Liver (tissue), 9 donors: ENCODE measurements around the gene AIPL1. TPM values are rescaled to one million over a fixed set of nuclear protein-coding genes. Genes with fewer than 3 reads are reported as not detected.

ENCODE experiments used
- DNase-seq: peaks from one replicate; pipeline ENCODE4 v3.0.0-alpha.2; 2017; ENCODE audit warnings: low spot score
- H3K27ac ChIP-seq, 2 donors: one replicate each; pipeline ENCODE4 v1.7.0; 2013; ENCODE audit warnings: inconsistent platforms in 2 of 2, low read length in 2 of 2, control low read depth in 1 of 2, low read depth in 1 of 2, mild to moderate bottlenecking in 1 of 2
- H3K27me3 ChIP-seq, 4 donors: one replicate each; pipeline versions ENCODE4 v1.6.1 to v1.7.0; 2013; ENCODE audit warnings: low read length in 3 of 4, inconsistent platforms in 1 of 4, mild to moderate bottlenecking in 1 of 4, moderate library complexity in 1 of 4; ENCODE audit not compliant: control insufficient read depth in 4 of 4, insufficient read depth in 4 of 4
- H3K36me3 ChIP-seq, 4 donors: one replicate each; pipeline versions ENCODE4 v1.6.1 to v1.7.0; 2013; ENCODE audit warnings: low read length in 3 of 4, mild to moderate bottlenecking in 3 of 4, low read depth in 1 of 4, moderate library complexity in 1 of 4; ENCODE audit not compliant: control insufficient read depth in 4 of 4, insufficient read depth in 3 of 4
- H3K4me1 ChIP-seq, 4 donors: one replicate each; pipeline versions ENCODE4 v1.6.1 to v1.7.0; 2013; ENCODE audit warnings: low read length in 3 of 4, mild to moderate bottlenecking in 3 of 4, moderate library complexity in 1 of 4; ENCODE audit not compliant: control insufficient read depth in 4 of 4, insufficient read depth in 4 of 4
- H3K4me3 ChIP-seq, 3 donors: one replicate each; pipeline versions ENCODE4 v1.6.1 to v1.7.0; 2013; ENCODE audit warnings: low read length in 3 of 3, control low read depth in 1 of 3, low read depth in 1 of 3, mild to moderate bottlenecking in 1 of 3
- H3K9ac ChIP-seq, 2 donors: one replicate each; pipeline ENCODE4 v1.7.0; 2013; ENCODE audit warnings: low read length in 2 of 2, mild to moderate bottlenecking in 2 of 2, moderate library complexity in 2 of 2, control low read depth in 1 of 2, low read depth in 1 of 2
- H3K9me3 ChIP-seq, 4 donors: one replicate each; pipeline versions ENCODE4 v1.6.1 to v1.7.0; 2013; ENCODE audit warnings: low read length in 3 of 4; ENCODE audit not compliant: control insufficient read depth in 4 of 4
- EGR1 ChIP-seq, 2 donors: IDR thresholded peaks; 2 replicates each; pipeline ENCODE4 v1.6.1; 2016 to 2018; ENCODE audit warnings: antibody characterized with exemption in 2 of 2, low read depth in 2 of 2
- FOXA1 ChIP-seq: IDR thresholded peaks from 2 replicates; pipeline ENCODE4 v1.6.1; 2016; ENCODE audit warnings: antibody characterized with exemption
- FOXA2 ChIP-seq: IDR thresholded peaks from 2 replicates; pipeline ENCODE4 v1.6.1; 2016; ENCODE audit warnings: antibody characterized with exemption
- HNF4A ChIP-seq, 2 donors: conservative IDR thresholded peaks; 2 replicates each; pipeline ENCODE4 v1.6.1; 2016; ENCODE audit warnings: antibody characterized with exemption in 2 of 2, mild to moderate bottlenecking in 2 of 2
- HNF4G ChIP-seq: IDR thresholded peaks from 2 replicates; pipeline ENCODE4 v1.6.1; 2016; ENCODE audit warnings: antibody characterized with exemption
- SP1 ChIP-seq: IDR thresholded peaks from 2 replicates; pipeline ENCODE4 v1.6.1; 2018; ENCODE audit warnings: antibody characterized with exemption, mild to moderate bottlenecking
- TAF1 ChIP-seq: conservative IDR thresholded peaks from 2 replicates; pipeline ENCODE4 v1.6.1; 2016; ENCODE audit warnings: antibody characterized with exemption, mild to moderate bottlenecking
- YY1 ChIP-seq: IDR thresholded peaks from 2 replicates; pipeline ENCODE4 v1.6.1; 2016; ENCODE audit warnings: antibody characterized with exemption, mild to moderate bottlenecking
- ZBTB33 ChIP-seq: IDR thresholded peaks from 2 replicates; pipeline ENCODE4 v1.6.1; 2016; ENCODE audit warnings: antibody characterized with exemption
- WGBS: extraction: QIAGEN DNeasy Blood & Tissue Kit; methylation state at CpG from one replicate; pipeline ENCODE4 v1.1.7; 2013; 5-methylcytosine and 5-hydroxymethylcytosine counted together
- polyA plus RNA-seq, 2 donors: library from polyadenylated mRNA; stranded (reverse) in 1 of 2; unstranded in 1 of 2; fragments of 200-250 nt in 1 of 2; fragments of >200 nt in 1 of 2; fragmentation: Nextera tagmentation in 1 of 2; extraction: Ambion mirVana in 1 of 2; gene quantifications; one replicate each; pipeline versions ENCODE4 v1.2.1 to v1.2.3, GENCODE V29; 2013 to 2015
- total RNA-seq, 2 donors: library from RNA; depleted of rRNA; stranded (reverse); fragments of >200 nt; gene quantifications; one replicate each; pipeline ENCODE4 v1.2.3, GENCODE V29; 2014
- TF ChIP-seq, protein P1 (sequence below): fragments of 150-350 bp; IDR thresholded peaks from 2 replicates; pipeline ENCODE4 v1.5.1; 2017; ENCODE audit warnings: improper control_type of control experiment, low read depth, low read length; ENCODE audit not compliant: missing input control
- TF ChIP-seq, protein P2 (sequence below): IDR thresholded peaks from 2 replicates; pipeline ENCODE4 v1.6.1; 2016; ENCODE audit warnings: antibody characterized with exemption
- TF ChIP-seq, protein P3 (sequence below): IDR thresholded peaks from 2 replicates; pipeline ENCODE4 v1.6.1; 2016; ENCODE audit warnings: antibody characterized with exemption
- TF ChIP-seq, protein P4 (sequence below): IDR thresholded peaks from 2 replicates; pipeline ENCODE4 v1.6.1; 2016; ENCODE audit warnings: antibody characterized with exemption, mild to moderate bottlenecking
- donor health status: healthy.
- donor health status: healthy.
- donor health status: healthy.
- donor health status: healthy.
- donor health status: healthy.

AIPL1 gene
- total and polyA plus RNA-seq, 4 donors = not detected

DNA sequence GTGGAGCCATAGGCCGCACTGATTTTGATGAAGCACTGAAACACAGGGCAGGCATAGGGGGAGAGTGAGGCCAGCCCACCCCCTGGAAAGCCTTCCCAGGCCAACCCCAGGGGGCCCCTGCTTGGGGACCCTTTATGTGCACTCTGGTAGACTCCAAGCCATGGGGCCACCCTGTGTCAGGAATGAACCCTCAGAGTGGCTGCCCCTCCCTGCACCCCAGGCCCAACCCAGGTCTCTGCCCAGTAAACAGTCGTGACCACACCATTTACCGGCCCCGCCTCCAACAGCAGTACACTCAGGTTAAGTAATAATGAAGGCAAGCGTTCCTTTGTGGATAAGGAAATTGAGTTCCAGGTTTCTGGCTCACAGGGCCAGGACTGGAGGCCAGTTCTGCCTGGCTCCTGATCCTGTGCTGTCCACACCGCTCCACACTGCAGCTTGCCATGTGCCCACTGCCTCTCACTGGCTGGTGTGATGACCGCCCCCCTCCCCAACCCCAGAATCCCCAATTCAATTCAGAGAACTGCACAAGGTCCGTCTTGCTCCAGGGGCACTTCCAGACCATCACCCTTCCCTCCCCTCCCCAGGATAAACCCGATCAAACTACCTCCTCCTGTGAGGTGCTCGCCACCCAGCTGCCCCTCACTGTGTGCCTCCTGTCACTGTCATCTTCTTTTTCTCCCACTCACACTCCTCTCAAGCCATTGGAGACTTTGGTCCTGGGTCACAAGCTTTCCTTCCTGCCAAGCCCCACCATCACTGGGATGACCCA lies 23.0 kb upstream of the AIPL1 start:
- H3K9me3 ChIP-seq = no peaks in the 10 kb centered on the region
- TF ChIP-seq HNF4A (conservative IDR thresholded peaks at IDR 0.05) = no peak
- TF ChIP-seq, protein P1, sequence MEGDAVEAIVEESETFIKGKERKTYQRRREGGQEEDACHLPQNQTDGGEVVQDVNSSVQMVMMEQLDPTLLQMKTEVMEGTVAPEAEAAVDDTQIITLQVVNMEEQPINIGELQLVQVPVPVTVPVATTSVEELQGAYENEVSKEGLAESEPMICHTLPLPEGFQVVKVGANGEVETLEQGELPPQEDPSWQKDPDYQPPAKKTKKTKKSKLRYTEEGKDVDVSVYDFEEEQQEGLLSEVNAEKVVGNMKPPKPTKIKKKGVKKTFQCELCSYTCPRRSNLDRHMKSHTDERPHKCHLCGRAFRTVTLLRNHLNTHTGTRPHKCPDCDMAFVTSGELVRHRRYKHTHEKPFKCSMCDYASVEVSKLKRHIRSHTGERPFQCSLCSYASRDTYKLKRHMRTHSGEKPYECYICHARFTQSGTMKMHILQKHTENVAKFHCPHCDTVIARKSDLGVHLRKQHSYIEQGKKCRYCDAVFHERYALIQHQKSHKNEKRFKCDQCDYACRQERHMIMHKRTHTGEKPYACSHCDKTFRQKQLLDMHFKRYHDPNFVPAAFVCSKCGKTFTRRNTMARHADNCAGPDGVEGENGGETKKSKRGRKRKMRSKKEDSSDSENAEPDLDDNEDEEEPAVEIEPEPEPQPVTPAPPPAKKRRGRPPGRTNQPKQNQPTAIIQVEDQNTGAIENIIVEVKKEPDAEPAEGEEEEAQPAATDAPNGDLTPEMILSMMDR = no peak
- no peak for TF ChIP-seq YY1
- no peak for TF ChIP-seq FOXA2
- TF ChIP-seq, protein P2, sequence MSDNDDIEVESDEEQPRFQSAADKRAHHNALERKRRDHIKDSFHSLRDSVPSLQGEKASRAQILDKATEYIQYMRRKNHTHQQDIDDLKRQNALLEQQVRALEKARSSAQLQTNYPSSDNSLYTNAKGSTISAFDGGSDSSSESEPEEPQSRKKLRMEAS = no peak
- TF ChIP-seq TAF1 = no peak
- TF ChIP-seq ZBTB33 = no peak
- TF ChIP-seq, protein P3, sequence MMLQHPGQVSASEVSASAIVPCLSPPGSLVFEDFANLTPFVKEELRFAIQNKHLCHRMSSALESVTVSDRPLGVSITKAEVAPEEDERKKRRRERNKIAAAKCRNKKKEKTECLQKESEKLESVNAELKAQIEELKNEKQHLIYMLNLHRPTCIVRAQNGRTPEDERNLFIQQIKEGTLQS = no peak
- no peak for TF ChIP-seq EGR1 (IDR thresholded peaks at IDR 0.05; ENCODE audit: low read depth in 2 of 2)
- TF ChIP-seq, protein P4, sequence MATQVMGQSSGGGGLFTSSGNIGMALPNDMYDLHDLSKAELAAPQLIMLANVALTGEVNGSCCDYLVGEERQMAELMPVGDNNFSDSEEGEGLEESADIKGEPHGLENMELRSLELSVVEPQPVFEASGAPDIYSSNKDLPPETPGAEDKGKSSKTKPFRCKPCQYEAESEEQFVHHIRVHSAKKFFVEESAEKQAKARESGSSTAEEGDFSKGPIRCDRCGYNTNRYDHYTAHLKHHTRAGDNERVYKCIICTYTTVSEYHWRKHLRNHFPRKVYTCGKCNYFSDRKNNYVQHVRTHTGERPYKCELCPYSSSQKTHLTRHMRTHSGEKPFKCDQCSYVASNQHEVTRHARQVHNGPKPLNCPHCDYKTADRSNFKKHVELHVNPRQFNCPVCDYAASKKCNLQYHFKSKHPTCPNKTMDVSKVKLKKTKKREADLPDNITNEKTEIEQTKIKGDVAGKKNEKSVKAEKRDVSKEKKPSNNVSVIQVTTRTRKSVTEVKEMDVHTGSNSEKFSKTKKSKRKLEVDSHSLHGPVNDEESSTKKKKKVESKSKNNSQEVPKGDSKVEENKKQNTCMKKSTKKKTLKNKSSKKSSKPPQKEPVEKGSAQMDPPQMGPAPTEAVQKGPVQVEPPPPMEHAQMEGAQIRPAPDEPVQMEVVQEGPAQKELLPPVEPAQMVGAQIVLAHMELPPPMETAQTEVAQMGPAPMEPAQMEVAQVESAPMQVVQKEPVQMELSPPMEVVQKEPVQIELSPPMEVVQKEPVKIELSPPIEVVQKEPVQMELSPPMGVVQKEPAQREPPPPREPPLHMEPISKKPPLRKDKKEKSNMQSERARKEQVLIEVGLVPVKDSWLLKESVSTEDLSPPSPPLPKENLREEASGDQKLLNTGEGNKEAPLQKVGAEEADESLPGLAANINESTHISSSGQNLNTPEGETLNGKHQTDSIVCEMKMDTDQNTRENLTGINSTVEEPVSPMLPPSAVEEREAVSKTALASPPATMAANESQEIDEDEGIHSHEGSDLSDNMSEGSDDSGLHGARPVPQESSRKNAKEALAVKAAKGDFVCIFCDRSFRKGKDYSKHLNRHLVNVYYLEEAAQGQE = no peak
- TF ChIP-seq FOXA1 = no peak
- no peak for TF ChIP-seq HNF4G
- TF ChIP-seq SP1 = no peak
- H3K36me3 ChIP-seq = no peaks in the 10 kb centered on the region
- 81% methylated on average over 10 of the region's 10 CpGs for WGBS
- H3K4me3 ChIP-seq = no peak overlapping the region
- no peak overlapping the region for H3K27ac ChIP-seq
- no peak overlapping the region for H3K9ac ChIP-seq
- H3K27me3 ChIP-seq = peaks cover 0 to 2% (median 0%) of the 10 kb centered on the region in 4 donors
- no peak for DNase-seq
- H3K4me1 ChIP-seq = peaks cover 0 to 5% (median 1%) of the 10 kb centered on the region in 4 donors
